RWPE2 (cell line): ENCODE data around the gene FOXB1.

ENCODE experiments used
- ATAC-seq: fragments of 200-7000 bp; cut with Tn5 transposase; 3 replicates; pipeline ENCODE4 v1.9.1; 2021; ENCODE audit warnings: low read depth
- DNase-seq: peaks from one replicate; pipeline ENCODE4 v3.0.0-alpha.2; 2020; ENCODE audit warnings: low spot score
- H3K27ac ChIP-seq: fragments of 450-650 bp; 2 replicates; pipeline ENCODE4 v1.5.1; 2017; ENCODE audit warnings: mild to moderate bottlenecking; ENCODE audit not compliant: poor library complexity, severe bottlenecking
- H3K27me3 ChIP-seq: fragments of 250-450 bp; sonication (Bioruptor Pico); 2 replicates; pipeline ENCODE4 v1.5.1; 2021; ENCODE audit warnings: mild to moderate bottlenecking, moderate library complexity; ENCODE audit not compliant: insufficient read depth, poor library complexity, severe bottlenecking
- H3K36me3 ChIP-seq: fragments of 250-450 bp; sonication (Bioruptor Pico); 2 replicates; pipeline ENCODE4 v1.5.1; 2020; ENCODE audit warnings: low read depth, mild to moderate bottlenecking, moderate library complexity
- H3K4me1 ChIP-seq: fragments of 250-450 bp; sonication (Bioruptor Pico); 2 replicates; pipeline ENCODE4 v1.5.1; 2021; ENCODE audit warnings: mild to moderate bottlenecking, moderate library complexity; ENCODE audit not compliant: insufficient read depth, poor library complexity, severe bottlenecking
- H3K4me3 ChIP-seq: fragments of 250-450 bp; sonication (Bioruptor Pico); 2 replicates; pipeline ENCODE4 v1.5.1; 2021; ENCODE audit warnings: mild to moderate bottlenecking, moderate library complexity; ENCODE audit not compliant: severe bottlenecking
- H3K9me3 ChIP-seq: fragments of 250-450 bp; sonication (Bioruptor Pico); 2 replicates; pipeline ENCODE4 v1.5.1; 2021; ENCODE audit warnings: mild to moderate bottlenecking, moderate library complexity; ENCODE audit not compliant: severe bottlenecking
- TF ChIP-seq, protein P1 (sequence below): fragments of 450-650 bp; IDR thresholded peaks from one replicate; pipeline ENCODE4 v1.5.1; 2017; ENCODE audit warnings: mild to moderate bottlenecking, moderate library complexity; ENCODE audit not compliant: poor library complexity, severe bottlenecking

Gene FOXB1

DNA sequence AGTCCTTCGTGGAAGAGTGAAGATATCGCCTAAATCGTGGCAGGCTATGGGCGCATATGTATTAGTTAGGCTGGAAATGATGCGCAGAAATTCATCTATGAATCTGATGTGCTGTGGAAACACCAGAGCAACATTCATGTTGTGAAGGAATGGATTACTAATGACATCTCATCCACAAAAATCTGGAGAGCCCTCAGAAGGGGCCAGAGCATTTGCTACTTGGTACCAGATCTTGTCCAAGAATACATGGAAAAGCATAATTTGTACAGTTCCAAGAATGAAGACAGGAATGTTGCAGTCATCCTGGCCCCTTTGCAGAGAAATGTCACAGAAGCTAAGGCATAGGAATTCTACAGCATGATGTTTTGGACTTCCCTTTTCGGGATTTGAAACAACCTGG lies 38.4 kb upstream of the FOXB1 start:
- H3K36me3 ChIP-seq: no peaks in the 10 kb centered on the region
- no peak for ATAC-seq
- H3K27me3 ChIP-seq: peaks cover 4% of the 10 kb centered on the region
- H3K4me1 ChIP-seq: no peaks in the 10 kb centered on the region
- no peak for DNase-seq
- no peak overlapping the region for H3K27ac ChIP-seq
- no peaks in the 10 kb centered on the region for H3K9me3 ChIP-seq
- TF ChIP-seq, protein P1, sequence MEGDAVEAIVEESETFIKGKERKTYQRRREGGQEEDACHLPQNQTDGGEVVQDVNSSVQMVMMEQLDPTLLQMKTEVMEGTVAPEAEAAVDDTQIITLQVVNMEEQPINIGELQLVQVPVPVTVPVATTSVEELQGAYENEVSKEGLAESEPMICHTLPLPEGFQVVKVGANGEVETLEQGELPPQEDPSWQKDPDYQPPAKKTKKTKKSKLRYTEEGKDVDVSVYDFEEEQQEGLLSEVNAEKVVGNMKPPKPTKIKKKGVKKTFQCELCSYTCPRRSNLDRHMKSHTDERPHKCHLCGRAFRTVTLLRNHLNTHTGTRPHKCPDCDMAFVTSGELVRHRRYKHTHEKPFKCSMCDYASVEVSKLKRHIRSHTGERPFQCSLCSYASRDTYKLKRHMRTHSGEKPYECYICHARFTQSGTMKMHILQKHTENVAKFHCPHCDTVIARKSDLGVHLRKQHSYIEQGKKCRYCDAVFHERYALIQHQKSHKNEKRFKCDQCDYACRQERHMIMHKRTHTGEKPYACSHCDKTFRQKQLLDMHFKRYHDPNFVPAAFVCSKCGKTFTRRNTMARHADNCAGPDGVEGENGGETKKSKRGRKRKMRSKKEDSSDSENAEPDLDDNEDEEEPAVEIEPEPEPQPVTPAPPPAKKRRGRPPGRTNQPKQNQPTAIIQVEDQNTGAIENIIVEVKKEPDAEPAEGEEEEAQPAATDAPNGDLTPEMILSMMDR: no peak
- no peak overlapping the region for H3K4me3 ChIP-seq

DNA sequence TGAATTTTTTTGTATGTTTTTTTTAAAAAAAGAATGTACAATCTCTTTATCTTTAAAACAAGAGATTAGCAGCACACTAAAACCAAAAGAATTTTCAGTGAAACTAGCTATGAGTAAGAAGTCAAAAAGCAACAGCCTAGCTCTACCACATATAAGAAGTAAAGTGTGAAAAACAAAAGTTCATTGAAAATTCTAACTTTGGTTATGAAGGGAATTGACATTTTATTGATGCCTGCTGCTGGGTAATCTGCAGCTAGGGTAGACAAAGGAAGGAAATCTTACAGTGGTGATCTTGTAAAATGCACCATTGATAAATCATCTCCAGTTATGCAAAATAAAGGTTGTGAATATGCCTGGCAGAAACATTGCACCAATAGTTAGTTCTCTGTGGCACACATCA lies 37.8 kb upstream of the FOXB1 start:
- DNase-seq: no peak
- TF ChIP-seq, protein P1: no peak
- ATAC-seq: no peak

DNA sequence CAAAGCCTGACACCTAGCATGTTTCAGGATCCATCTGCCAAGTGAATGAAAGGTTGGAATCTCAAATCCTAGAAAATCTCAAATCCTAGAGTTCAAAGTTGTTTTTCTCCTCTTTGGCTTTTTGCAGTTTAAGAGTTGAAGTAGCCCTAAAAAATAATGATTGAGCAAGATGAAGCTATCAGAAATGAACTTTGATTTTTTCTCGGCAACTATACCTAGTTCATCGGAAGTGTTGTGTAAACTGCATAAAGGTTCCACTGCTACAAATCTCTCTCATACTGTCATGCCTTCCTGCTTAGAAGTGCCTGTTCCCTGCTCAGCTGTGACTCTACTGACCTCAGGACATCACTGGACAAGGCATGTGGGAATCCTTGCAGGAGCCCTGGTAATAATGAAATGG lies 35.8 kb upstream of the FOXB1 start:
- Histone ChIP-seq H3K9me3 (no peaks in the 10 kb centered on the region), H3K4me1 (no peaks in the 10 kb centered on the region), H3K27me3 (peaks cover 6% of the 10 kb centered on the region), H3K27ac (no peak overlapping the region), H3K4me3 (no peak overlapping the region), H3K36me3 (no peaks in the 10 kb centered on the region)
- DNase-seq (no peak), ATAC-seq (no peak)
- TF ChIP-seq, protein P1: no peak

More for the DNA sequence above, 37.8 kb upstream of the FOXB1 start:
- Histone ChIP-seq H3K9me3 (no peaks in the 10 kb centered on the region), H3K4me3 (no peak overlapping the region), H3K4me1 (no peaks in the 10 kb centered on the region), H3K27ac (no peak overlapping the region), H3K36me3 (no peaks in the 10 kb centered on the region), H3K27me3 (peaks cover 6% of the 10 kb centered on the region)

DNA sequence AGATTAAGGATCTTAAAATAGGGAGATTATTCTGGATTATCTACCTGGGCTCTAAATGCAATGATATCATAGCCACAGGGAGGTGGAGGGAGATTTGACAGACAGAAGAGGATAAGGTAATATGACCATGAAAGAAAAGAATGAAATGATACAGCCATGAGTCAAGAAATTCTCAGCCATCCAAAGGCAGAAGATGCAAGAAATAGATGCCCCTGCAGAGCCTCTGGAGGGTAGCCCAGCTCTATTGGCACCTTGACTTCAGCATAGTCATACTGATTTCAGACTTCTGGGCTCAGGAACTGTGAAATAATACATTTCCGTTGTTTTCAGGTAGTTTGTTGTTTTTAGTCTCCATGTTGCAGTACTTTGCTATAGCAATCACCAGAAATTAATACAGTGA lies 31.9 kb upstream of the FOXB1 start:
- Histone ChIP-seq H3K9me3 (no peaks in the 10 kb centered on the region), H3K4me1 (no peaks in the 10 kb centered on the region), H3K27ac (no peak overlapping the region), H3K4me3 (no peak overlapping the region), H3K36me3 (no peaks in the 10 kb centered on the region), H3K27me3 (peaks cover 6% of the 10 kb centered on the region)
- DNase-seq (no peak), ATAC-seq (peak; percentile 53)
- TF ChIP-seq, protein P1: no peak

DNA sequence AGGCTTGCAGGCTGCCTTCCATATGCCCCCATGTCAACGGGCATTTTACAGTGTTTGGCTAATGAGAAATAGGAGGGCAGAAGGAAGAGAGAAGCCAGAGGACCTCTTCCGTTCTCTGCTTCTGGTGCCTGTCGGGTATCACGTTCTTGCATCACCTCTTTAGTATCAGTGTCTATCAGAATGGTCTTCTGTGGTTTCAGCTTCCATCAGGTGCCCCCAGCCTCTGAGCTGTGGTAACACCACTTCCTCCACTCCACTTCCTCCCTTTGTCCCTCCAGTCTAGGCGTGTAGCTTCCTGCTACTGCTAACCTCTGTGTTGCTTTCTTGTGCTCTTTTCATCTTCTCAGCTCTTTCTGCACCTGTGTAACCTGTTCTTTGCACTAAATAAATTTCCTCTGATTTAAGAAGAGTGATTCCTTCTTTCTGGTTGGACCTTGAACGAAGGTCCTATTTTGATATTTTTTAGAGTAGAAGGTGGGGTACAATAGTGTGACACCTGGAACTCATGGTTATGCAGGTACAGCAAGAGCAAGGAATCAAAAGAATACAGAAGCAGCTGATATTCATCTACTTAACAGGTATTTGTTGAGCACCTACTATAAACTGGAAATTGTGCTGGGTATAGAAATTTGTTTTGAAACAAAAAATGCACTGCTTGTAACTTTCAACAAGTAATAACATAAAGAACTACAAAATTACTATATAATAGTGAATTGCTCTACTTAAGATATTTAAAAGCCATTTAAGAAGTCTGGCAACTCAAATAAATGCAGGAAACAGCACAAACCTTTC lies 27.4 kb upstream of the FOXB1 start:
- no peak overlapping the region for H3K4me3 ChIP-seq
- H3K27ac ChIP-seq: no peak overlapping the region
- H3K4me1 ChIP-seq: no peaks in the 10 kb centered on the region
- no peak for ATAC-seq
- no peak for DNase-seq
- H3K9me3 ChIP-seq: no peaks in the 10 kb centered on the region
- TF ChIP-seq, protein P1: no peak
- H3K36me3 ChIP-seq: no peaks in the 10 kb centered on the region
- H3K27me3 ChIP-seq: peaks cover 7% of the 10 kb centered on the region
